ENCODE results near the gene PHYHD1. TPM values are rescaled to one million over a fixed set of nuclear protein-coding genes. Genes with fewer than 3 reads are reported as not detected.

The PHYHD1 gene
- total RNA-seq, 3 donors from 2014 or later: 24.3 to 67.0 (median 44.8) TPM

- peak overlapping the region in 1 of 3 donors; percentile 40 for H3K4me3 ChIP-seq
- peaks cover 7% of the 10 kb centered on the region for H3K36me3 ChIP-seq
- no peaks in the 10 kb centered on the region for H3K27me3 ChIP-seq
- no peaks in the 10 kb centered on the region for H3K9me3 ChIP-seq
- no peak for DNase-seq (ENCODE audit: low spot score in 2 of 2)
- intact Hi-C loops (cut with DNase I; ENCODE audit: low total_unique reads): no loop called here
- no peak for TF ChIP-seq POLR2A (IDR thresholded peaks at IDR 0.05)
- TF ChIP-seq POLR2AphosphoS5 (IDR thresholded peaks at IDR 0.05): no peak
- no peak for TF ChIP-seq CTCF (IDR thresholded peaks at IDR 0.05)
- peak overlapping the region; percentile 92 to 94 for H3K27ac ChIP-seq
- peaks cover 26 to 29% of the 10 kb centered on the region in 2 donors for H3K4me1 ChIP-seq
These were observed 9.9 kb upstream of the PHYHD1 start for GRCh38 chr9:128910906-128911305.

- intact Hi-C loops (cut with DNase I; ENCODE audit: low total_unique reads): no loop called here
- Histone ChIP-seq H3K4me3 (peak overlapping the region in 1 of 3 donors; percentile 40), H3K9me3 (no peaks in the 10 kb centered on the region), H3K36me3 (peaks cover 7% of the 10 kb centered on the region), H3K27me3 (no peaks in the 10 kb centered on the region), H3K27ac (peak overlapping the region; percentile 92 to 94), H3K4me1 (peaks cover 33 to 36% of the 10 kb centered on the region in 2 donors)
- peak in 1 of 2 donors; percentile 48 for DNase-seq (ENCODE audit: low spot score in 2 of 2)
- TF ChIP-seq POLR2A (IDR thresholded peaks at IDR 0.05) (no peak), POLR2AphosphoS5 (IDR thresholded peaks at IDR 0.05) (no peak), CTCF (IDR thresholded peaks at IDR 0.05) (no peak)
These were observed 9.2 kb upstream of the PHYHD1 start for GRCh38 chr9:128911529-128912035.

GRCh38 chr9:128912270-128912853 lies 8.4 kb upstream of the PHYHD1 start:
- peak in 1 of 2 donors; percentile 73 for DNase-seq (ENCODE audit: low spot score in 2 of 2)
- Histone ChIP-seq H3K27ac (peak overlapping the region; percentile 92 to 94), H3K27me3 (no peaks in the 10 kb centered on the region), H3K4me1 (peaks cover 35 to 39% of the 10 kb centered on the region in 2 donors), H3K9me3 (no peaks in the 10 kb centered on the region), H3K4me3 (peak overlapping the region in 2 of 3 donors; percentile 10 to 27), H3K36me3 (peaks cover 7% of the 10 kb centered on the region)
- TF ChIP-seq POLR2AphosphoS5 (IDR thresholded peaks at IDR 0.05): peak in 1 of 3 donors; percentile 16
- TF ChIP-seq CTCF (IDR thresholded peaks at IDR 0.05): no peak
- TF ChIP-seq POLR2A (IDR thresholded peaks at IDR 0.05): no peak
- intact Hi-C loops (cut with DNase I; ENCODE audit: low total_unique reads): no loop called here

- DNase-seq (ENCODE audit: low spot score in 2 of 2): no peak
- H3K4me1 ChIP-seq: peaks cover 35 to 39% of the 10 kb centered on the region in 2 donors
- no peaks in the 10 kb centered on the region for H3K9me3 ChIP-seq
- peaks cover 5% of the 10 kb centered on the region for H3K36me3 ChIP-seq
- peak overlapping the region; percentile 92 to 94 for H3K27ac ChIP-seq
- intact Hi-C loops (cut with DNase I; ENCODE audit: low total_unique reads): no loop called here
- peak overlapping the region in 2 of 3 donors; percentile 10 to 27 for H3K4me3 ChIP-seq
- TF ChIP-seq CTCF (IDR thresholded peaks at IDR 0.05) (no peak), POLR2AphosphoS5 (IDR thresholded peaks at IDR 0.05) (no peak), POLR2A (IDR thresholded peaks at IDR 0.05) (no peak)
- no peaks in the 10 kb centered on the region for H3K27me3 ChIP-seq
These were observed 7.5 kb upstream of the PHYHD1 start for GRCh38 chr9:128913048-128913900.
